ENCODE data around the gene RFX7. TPM values are rescaled to one million over a fixed set of nuclear protein-coding genes. Genes with fewer than 3 reads are reported as not detected.

RFX7 gene
- total and polyA plus RNA-seq, 2 of the 8 experiments (the other 6 are each of a cell fraction or from before 2014, with no cell fraction given): 10.4 to 40.9 TPM

GRCh38 chr15:56165234-56165633 is 78.4 kb downstream of the RFX7 start:
- 91% methylated on average over 2 of the region's 2 CpGs; no CpG with 5 or more reads in 1 of the 2 experiments for WGBS, 2 experiments (ENCODE audit: extremely low coverage in 1 of 2, insufficient coverage in 1 of 2, insufficient read length in 1 of 2, insufficient replicate concordance in 2 of 2, low coverage in 1 of 2, low lambda C conversion rate in 2 of 2, missing lambda C conversion rate in 1 of 2)

More at GRCh38 chr15:56165234-56165633, 78.4 kb downstream of the RFX7 start:
- H4K8ac ChIP-seq (ENCODE audit: extremely low read depth, insufficient read depth, low read length): no peak overlapping the region
- H3K36me3 ChIP-seq (ENCODE audit: control insufficient read depth in 2 of 4, insufficient read depth in 4 of 4, low read length in 3 of 4): no peaks in the 10 kb centered on the region; a peak in 1 of 8 replicates
- H3K9ac ChIP-seq (replicated peaks in 1 of 4; ENCODE audit: extremely low read depth in 1 of 4, low read depth in 3 of 4, low read length in 3 of 4): no peak overlapping the region
- H3K79me1 ChIP-seq (ENCODE audit: low read depth, low read length): 0 out of 2 replicates have a peak, but pooled peaks cover 2% of the 10 kb centered on the region
- no peaks in the 10 kb centered on the region for H3K27me3 ChIP-seq (replicated peaks in 1 of 4; ENCODE audit: control insufficient read depth in 3 of 4, extremely low read depth in 1 of 4, insufficient read depth in 3 of 4, low read length in 3 of 4)
- H3K23me2 ChIP-seq (ENCODE audit: low read depth, low read length): no peaks in the 10 kb centered on the region
- H3K4ac ChIP-seq (replicated peaks; ENCODE audit: insufficient read length, low read depth, low read length): no peak overlapping the region
- DNase-seq (ENCODE audit: low read depth in 1 of 2, low spot score in 2 of 2) (no peak), FAIRE-seq (no peak)
- H2BK120ac ChIP-seq (replicated peaks; ENCODE audit: low read depth, low read length): no peak overlapping the region
- H3K9me3 ChIP-seq (ENCODE audit: insufficient read depth in 2 of 2, low read depth in 1 of 2, low read length in 1 of 2): no peaks in the 10 kb centered on the region
- no peak overlapping the region for H3K4me2 ChIP-seq (ENCODE audit: insufficient read depth in 1 of 2, low read depth in 2 of 2, low read length in 2 of 2)
- H2AFZ ChIP-seq (ENCODE audit: low read length): no peak overlapping the region
- H4K20me1 ChIP-seq (replicated peaks in 1 of 2; ENCODE audit: control insufficient read depth in 1 of 2, insufficient read depth in 2 of 2, low read length in 2 of 2): peaks cover 8 to 9% of the 10 kb centered on the region in 2 experiments
- H3K4me1 ChIP-seq (replicated peaks in 1 of 4; ENCODE audit: control insufficient read depth in 3 of 4, insufficient read depth in 4 of 4, low read length in 3 of 4): peaks cover 0 to 2% (median 0%) of the 10 kb centered on the region in 4 experiments; a peak in 1 of 7 replicates
- no peak for TF ChIP-seq GTF2F1 (IDR thresholded peaks at IDR 0.05; ENCODE audit: borderline replicate concordance, low read depth, low read length)
- no peak for TF ChIP-seq SP2 (IDR thresholded peaks at IDR 0.05; ENCODE audit: low read length)
- no peak for TF ChIP-seq ATF3 (IDR thresholded peaks at IDR 0.05; ENCODE audit: insufficient read depth, low read depth, low read length)
- TF ChIP-seq EGR1 (IDR thresholded peaks at IDR 0.05; ENCODE audit: borderline replicate concordance, low read depth, low read length): no peak
- no peak for TF ChIP-seq CTCF (IDR thresholded peaks at IDR 0.05; ENCODE audit: control extremely low read depth in 1 of 3, insufficient read depth in 1 of 3, low read depth in 1 of 3, low read length in 3 of 3)
- no peak for TF ChIP-seq NRF1 (IDR thresholded peaks at IDR 0.05; ENCODE audit: low read depth, low read length)
- no peak for TF ChIP-seq USF2 (IDR thresholded peaks at IDR 0.05; ENCODE audit: low read length)
- TF ChIP-seq POLR2AphosphoS5 (IDR thresholded peaks at IDR 0.05; ENCODE audit: low read depth, low read length): no peak
- no peak for TF ChIP-seq EZH2 (IDR thresholded peaks at IDR 0.05; ENCODE audit: low read depth, low read length, severe bottlenecking)
- TF ChIP-seq CBX5 (IDR thresholded peaks at IDR 0.05; ENCODE audit: low read depth, low read length): no peak
- no peak overlapping the region for H2BK12ac ChIP-seq (ENCODE audit: low read depth, low read length)
- no peak overlapping the region for H4K5ac ChIP-seq (ENCODE audit: insufficient read length, low read depth, low read length)
- no peak overlapping the region for H3K27ac ChIP-seq (ENCODE audit: low read depth, low read length)
- H3K18ac ChIP-seq (ENCODE audit: extremely low read depth, low read length): no peak overlapping the region
- no peak overlapping the region for H2AK5ac ChIP-seq (ENCODE audit: low read depth, low read length)
- no peak overlapping the region for H2BK15ac ChIP-seq (ENCODE audit: low read length)
- POLR2A ChIA-PET (ENCODE audit: partially characterized antibody): no interaction called here
- no peak overlapping the region for H3K4me3 ChIP-seq (ENCODE audit: extremely low read depth in 1 of 4, insufficient read depth in 2 of 4, low read depth in 3 of 4, low read length in 4 of 4)
- H2BK20ac ChIP-seq (ENCODE audit: low read length): no peak overlapping the region
- CTCF ChIA-PET (ENCODE audit: partially characterized antibody): interaction anchor here (0.9 to 1.2 kb wide), 2 partner anchors 8 to 79 kb away, joined by 3 read pairs; no protein-coding TSS in a partner anchor
- H3K14ac ChIP-seq (ENCODE audit: insufficient read length): no peak overlapping the region
- H2BK5ac ChIP-seq (ENCODE audit: low read depth, low read length): no peak overlapping the region
- H3K56ac ChIP-seq (replicated peaks; ENCODE audit: insufficient read length, low read depth, low read length): no peak overlapping the region
- H3K79me2 ChIP-seq (ENCODE audit: control insufficient read depth in 1 of 2, insufficient read depth in 2 of 2, low read length in 2 of 2): peaks cover 0 to 95% of the 10 kb centered on the region in 2 experiments; a peak in 3 of 4 replicates
- H3K23ac ChIP-seq (ENCODE audit: insufficient read length): no peak overlapping the region
- H4K91ac ChIP-seq (replicated peaks; ENCODE audit: insufficient read length, low read length): no peak overlapping the region

Measured in H1 (cell line).